SK-N-SH (cell line): Measurements from ENCODE around the gene ENTREP3.

ENCODE experiments used
- EZH2phosphoT487 ChIP-seq: fragments of 200-600 bp; sonication (generic); IDR thresholded peaks from 2 replicates; pipeline ENCODE4 v1.6.1; 2017; ENCODE audit warnings: low read depth, mixed run types, mild to moderate bottlenecking, antibody characterized with exemption, moderate library complexity, borderline replicate concordance
- RAD21 ChIP-seq: IDR thresholded peaks from 2 replicates; pipeline ENCODE4 v1.6.1; 2012; ENCODE audit warnings: mild to moderate bottlenecking, low read length
- RXRA ChIP-seq: IDR thresholded peaks from 2 replicates; pipeline ENCODE4 v1.4.0; 2012; ENCODE audit warnings: low read depth, mild to moderate bottlenecking, borderline replicate concordance
- SMC3 ChIP-seq: IDR thresholded peaks from 2 replicates; pipeline ENCODE4 v1.6.1; 2012; ENCODE audit warnings: low read depth, low read length, improper control_type of control experiment
- TAF1 ChIP-seq: IDR thresholded peaks from 2 replicates; pipeline ENCODE4 v1.6.1; 2012; ENCODE audit warnings: low read depth, mild to moderate bottlenecking, low read length, moderate library complexity, borderline replicate concordance
- TF ChIP-seq, protein P1 (sequence below): fragments of 200-600 bp; sonication (generic); IDR thresholded peaks from 2 replicates; pipeline ENCODE4 v1.6.1; 2017; ENCODE audit warnings: antibody characterized with exemption, mild to moderate bottlenecking, moderate library complexity
- TF ChIP-seq, protein P2 (sequence below): IDR thresholded peaks from 2 replicates; pipeline ENCODE4 v1.6.1; 2012; ENCODE audit warnings: mild to moderate bottlenecking, low read depth, low read length, moderate library complexity

DNA sequence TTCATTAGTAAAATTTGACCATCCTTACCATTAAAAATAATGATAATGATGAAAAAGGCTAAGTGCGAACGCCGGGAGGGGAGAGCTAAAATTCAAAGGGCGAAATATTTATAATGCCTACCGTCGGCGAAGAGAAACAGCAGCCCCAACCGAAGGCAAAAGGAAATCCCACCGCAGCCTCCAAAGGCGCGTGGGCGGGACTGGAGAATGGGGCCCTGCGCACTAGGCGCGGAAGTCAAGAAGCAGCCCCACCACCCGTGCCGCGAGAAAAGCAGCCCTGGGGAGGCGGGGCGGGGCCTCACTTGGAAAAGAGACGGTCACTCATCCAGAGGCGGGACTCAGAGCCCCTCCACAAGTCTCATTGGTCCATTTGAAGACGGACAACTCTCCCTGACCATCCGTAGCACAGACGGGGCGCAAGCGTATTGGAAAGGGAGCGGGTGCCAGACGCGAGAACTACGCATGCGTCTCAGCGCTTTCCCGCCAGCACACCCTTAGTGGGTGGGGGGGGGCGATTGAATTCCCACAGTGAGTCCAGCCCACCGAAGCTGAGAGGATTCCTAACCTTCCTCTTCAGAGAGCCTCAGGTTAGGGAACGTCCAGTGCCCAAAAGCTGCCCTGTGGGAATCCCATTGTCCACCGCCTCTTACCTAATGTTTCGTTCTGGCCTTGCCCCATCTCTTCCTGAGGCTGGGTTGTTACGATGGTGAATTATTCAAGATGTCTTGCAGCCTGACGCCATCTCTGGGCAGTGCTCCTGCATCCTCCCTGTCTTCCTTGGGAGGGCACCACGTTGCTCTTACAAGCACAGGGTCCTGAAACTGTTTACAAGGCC is 27.8 kb downstream of the ENTREP3 start:
- TF ChIP-seq RXRA (no peak), SMC3 (no peak; the same call in 1 of the 2 replicates), RAD21 (no peak), TAF1 (peak; percentile 79), EZH2phosphoT487 (no peak)
- TF ChIP-seq, protein P1, sequence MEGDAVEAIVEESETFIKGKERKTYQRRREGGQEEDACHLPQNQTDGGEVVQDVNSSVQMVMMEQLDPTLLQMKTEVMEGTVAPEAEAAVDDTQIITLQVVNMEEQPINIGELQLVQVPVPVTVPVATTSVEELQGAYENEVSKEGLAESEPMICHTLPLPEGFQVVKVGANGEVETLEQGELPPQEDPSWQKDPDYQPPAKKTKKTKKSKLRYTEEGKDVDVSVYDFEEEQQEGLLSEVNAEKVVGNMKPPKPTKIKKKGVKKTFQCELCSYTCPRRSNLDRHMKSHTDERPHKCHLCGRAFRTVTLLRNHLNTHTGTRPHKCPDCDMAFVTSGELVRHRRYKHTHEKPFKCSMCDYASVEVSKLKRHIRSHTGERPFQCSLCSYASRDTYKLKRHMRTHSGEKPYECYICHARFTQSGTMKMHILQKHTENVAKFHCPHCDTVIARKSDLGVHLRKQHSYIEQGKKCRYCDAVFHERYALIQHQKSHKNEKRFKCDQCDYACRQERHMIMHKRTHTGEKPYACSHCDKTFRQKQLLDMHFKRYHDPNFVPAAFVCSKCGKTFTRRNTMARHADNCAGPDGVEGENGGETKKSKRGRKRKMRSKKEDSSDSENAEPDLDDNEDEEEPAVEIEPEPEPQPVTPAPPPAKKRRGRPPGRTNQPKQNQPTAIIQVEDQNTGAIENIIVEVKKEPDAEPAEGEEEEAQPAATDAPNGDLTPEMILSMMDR = no peak
- TF ChIP-seq, protein P2, sequence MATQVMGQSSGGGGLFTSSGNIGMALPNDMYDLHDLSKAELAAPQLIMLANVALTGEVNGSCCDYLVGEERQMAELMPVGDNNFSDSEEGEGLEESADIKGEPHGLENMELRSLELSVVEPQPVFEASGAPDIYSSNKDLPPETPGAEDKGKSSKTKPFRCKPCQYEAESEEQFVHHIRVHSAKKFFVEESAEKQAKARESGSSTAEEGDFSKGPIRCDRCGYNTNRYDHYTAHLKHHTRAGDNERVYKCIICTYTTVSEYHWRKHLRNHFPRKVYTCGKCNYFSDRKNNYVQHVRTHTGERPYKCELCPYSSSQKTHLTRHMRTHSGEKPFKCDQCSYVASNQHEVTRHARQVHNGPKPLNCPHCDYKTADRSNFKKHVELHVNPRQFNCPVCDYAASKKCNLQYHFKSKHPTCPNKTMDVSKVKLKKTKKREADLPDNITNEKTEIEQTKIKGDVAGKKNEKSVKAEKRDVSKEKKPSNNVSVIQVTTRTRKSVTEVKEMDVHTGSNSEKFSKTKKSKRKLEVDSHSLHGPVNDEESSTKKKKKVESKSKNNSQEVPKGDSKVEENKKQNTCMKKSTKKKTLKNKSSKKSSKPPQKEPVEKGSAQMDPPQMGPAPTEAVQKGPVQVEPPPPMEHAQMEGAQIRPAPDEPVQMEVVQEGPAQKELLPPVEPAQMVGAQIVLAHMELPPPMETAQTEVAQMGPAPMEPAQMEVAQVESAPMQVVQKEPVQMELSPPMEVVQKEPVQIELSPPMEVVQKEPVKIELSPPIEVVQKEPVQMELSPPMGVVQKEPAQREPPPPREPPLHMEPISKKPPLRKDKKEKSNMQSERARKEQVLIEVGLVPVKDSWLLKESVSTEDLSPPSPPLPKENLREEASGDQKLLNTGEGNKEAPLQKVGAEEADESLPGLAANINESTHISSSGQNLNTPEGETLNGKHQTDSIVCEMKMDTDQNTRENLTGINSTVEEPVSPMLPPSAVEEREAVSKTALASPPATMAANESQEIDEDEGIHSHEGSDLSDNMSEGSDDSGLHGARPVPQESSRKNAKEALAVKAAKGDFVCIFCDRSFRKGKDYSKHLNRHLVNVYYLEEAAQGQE = peak; percentile 42; the same call in 1 of the 2 replicates
